ENCODE data around the gene TEKTIP1.

Gene TEKTIP1

GRCh38 chr19:3524078-3524842 is 14.7 kb upstream of the TEKTIP1 start:
- Histone ChIP-seq H3K4me3 (ENCODE audit: low read length in 2 of 2) (no peak overlapping the region), H3K4me2 (ENCODE audit: insufficient read depth, low read length, poor library complexity, severe bottlenecking) (no peak overlapping the region), H2BK120ac (ENCODE audit: low read depth, low read length) (no peak overlapping the region), H3K9me3 (replicated peaks in 1 of 2; ENCODE audit: control insufficient read depth in 2 of 2, insufficient read depth in 1 of 2, low read depth in 1 of 2, low read length in 2 of 2) (no peaks in the 10 kb centered on the region), H3K23ac (ENCODE audit: low read depth, low read length, poor library complexity) (no peak overlapping the region), H3K79me1 (ENCODE audit: low read depth, low read length) (peaks cover 32% of the 10 kb centered on the region), H3K14ac (ENCODE audit: low read length) (no peak overlapping the region), H2AFZ (ENCODE audit: low read length) (no peak overlapping the region), H3K18ac (ENCODE audit: low read length) (no peak overlapping the region), H4K8ac (ENCODE audit: low read depth, low read length) (no peak overlapping the region), H3K36me3 (replicated peaks in 1 of 2; ENCODE audit: control insufficient read depth in 2 of 2, insufficient read depth in 2 of 2, low read length in 2 of 2) (peaks cover 35 to 91% of the 10 kb centered on the region in 2 donors), H3K9ac (ENCODE audit: low read depth, low read length, poor library complexity) (no peak overlapping the region), H3K4ac (ENCODE audit: low read length) (no peak overlapping the region), H2BK12ac (ENCODE audit: low read length) (no peak overlapping the region), H2BK15ac (ENCODE audit: low read length) (no peak overlapping the region), H2BK5ac (ENCODE audit: low read length) (no peak overlapping the region), H3K4me1 (ENCODE audit: control insufficient read depth in 2 of 2, insufficient read depth in 1 of 2, low read depth in 1 of 2, low read length in 2 of 2) (no peaks in the 10 kb centered on the region), H3K27ac (replicated peaks; ENCODE audit: low read length) (no peak overlapping the region), H2AK5ac (ENCODE audit: low read depth, low read length) (no peak overlapping the region), H3K27me3 (ENCODE audit: control insufficient read depth in 3 of 3, insufficient read depth in 3 of 3, low read depth in 1 of 3, low read length in 3 of 3) (peaks cover 0 to 2% (median 0%) of the 10 kb centered on the region in 3 experiments), H4K91ac (ENCODE audit: low read depth, low read length, poor library complexity) (no peak overlapping the region)
- WGBS, 2 donors (ENCODE audit: extremely low coverage in 2 of 2, insufficient read length in 2 of 2, insufficient replicate concordance in 1 of 2): no CpG with 5 or more reads among the region's 33 CpGs
- no peak for DNase-seq (ENCODE audit: low spot score)

DNA sequence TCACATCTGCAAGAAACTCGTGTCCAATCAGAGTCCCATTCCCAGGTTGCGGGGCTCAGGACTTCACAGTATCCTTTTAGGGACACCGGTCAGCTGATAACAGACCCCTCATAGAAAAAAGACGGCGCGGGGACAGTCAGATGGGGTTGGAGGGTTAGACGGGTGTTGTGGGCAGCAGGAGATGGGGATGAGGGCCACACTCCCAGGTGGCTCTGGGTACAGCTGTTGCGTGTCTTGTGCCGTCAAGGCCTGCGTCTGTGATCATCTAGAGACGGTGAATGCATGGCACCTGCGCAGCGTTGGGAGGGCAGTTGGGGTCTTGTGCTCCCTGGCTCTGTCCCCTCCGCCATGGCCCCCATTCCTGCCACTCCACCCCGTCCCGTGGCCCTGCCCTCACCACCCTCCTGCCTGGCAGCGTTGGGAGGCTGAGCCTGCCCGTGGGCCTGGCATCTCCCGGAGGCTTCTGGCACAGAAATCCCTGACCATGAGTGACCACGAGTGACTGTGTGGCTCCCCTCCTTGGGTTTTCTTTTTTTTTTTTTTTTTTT is 14.0 kb upstream of the TEKTIP1 start:
- no peak for DNase-seq (ENCODE audit: low spot score)
- Histone ChIP-seq H3K4me3 (ENCODE audit: low read length in 2 of 2) (no peak overlapping the region), H3K27me3 (ENCODE audit: control insufficient read depth in 3 of 3, insufficient read depth in 3 of 3, low read depth in 1 of 3, low read length in 3 of 3) (peaks cover 0 to 2% (median 0%) of the 10 kb centered on the region in 3 experiments), H3K27ac (replicated peaks; ENCODE audit: low read length) (no peak overlapping the region), H2BK12ac (ENCODE audit: low read length) (no peak overlapping the region), H3K14ac (ENCODE audit: low read length) (no peak overlapping the region), H4K8ac (ENCODE audit: low read depth, low read length) (no peak overlapping the region), H3K9me3 (replicated peaks in 1 of 2; ENCODE audit: control insufficient read depth in 2 of 2, insufficient read depth in 1 of 2, low read depth in 1 of 2, low read length in 2 of 2) (no peaks in the 10 kb centered on the region), H3K36me3 (replicated peaks in 1 of 2; ENCODE audit: control insufficient read depth in 2 of 2, insufficient read depth in 2 of 2, low read length in 2 of 2) (peaks cover 35 to 84% of the 10 kb centered on the region in 2 donors), H2AFZ (ENCODE audit: low read length) (no peak overlapping the region), H3K18ac (ENCODE audit: low read length) (no peak overlapping the region), H3K4ac (ENCODE audit: low read length) (no peak overlapping the region), H3K4me1 (ENCODE audit: control insufficient read depth in 2 of 2, insufficient read depth in 1 of 2, low read depth in 1 of 2, low read length in 2 of 2) (no peaks in the 10 kb centered on the region), H2BK5ac (ENCODE audit: low read length) (peak overlapping the region; percentile 6), H3K4me2 (ENCODE audit: insufficient read depth, low read length, poor library complexity, severe bottlenecking) (no peak overlapping the region), H3K9ac (ENCODE audit: low read depth, low read length, poor library complexity) (no peak overlapping the region), H2BK120ac (ENCODE audit: low read depth, low read length) (no peak overlapping the region), H2BK15ac (ENCODE audit: low read length) (no peak overlapping the region), H3K23ac (ENCODE audit: low read depth, low read length, poor library complexity) (no peak overlapping the region), H2AK5ac (ENCODE audit: low read depth, low read length) (no peak overlapping the region), H3K79me1 (ENCODE audit: low read depth, low read length) (peaks cover 30% of the 10 kb centered on the region), H4K91ac (ENCODE audit: low read depth, low read length, poor library complexity) (no peak overlapping the region)
- no CpG with 5 or more reads among the region's 20 CpGs for WGBS, 2 donors (ENCODE audit: extremely low coverage in 2 of 2, insufficient read length in 2 of 2, insufficient replicate concordance in 1 of 2)

DNA sequence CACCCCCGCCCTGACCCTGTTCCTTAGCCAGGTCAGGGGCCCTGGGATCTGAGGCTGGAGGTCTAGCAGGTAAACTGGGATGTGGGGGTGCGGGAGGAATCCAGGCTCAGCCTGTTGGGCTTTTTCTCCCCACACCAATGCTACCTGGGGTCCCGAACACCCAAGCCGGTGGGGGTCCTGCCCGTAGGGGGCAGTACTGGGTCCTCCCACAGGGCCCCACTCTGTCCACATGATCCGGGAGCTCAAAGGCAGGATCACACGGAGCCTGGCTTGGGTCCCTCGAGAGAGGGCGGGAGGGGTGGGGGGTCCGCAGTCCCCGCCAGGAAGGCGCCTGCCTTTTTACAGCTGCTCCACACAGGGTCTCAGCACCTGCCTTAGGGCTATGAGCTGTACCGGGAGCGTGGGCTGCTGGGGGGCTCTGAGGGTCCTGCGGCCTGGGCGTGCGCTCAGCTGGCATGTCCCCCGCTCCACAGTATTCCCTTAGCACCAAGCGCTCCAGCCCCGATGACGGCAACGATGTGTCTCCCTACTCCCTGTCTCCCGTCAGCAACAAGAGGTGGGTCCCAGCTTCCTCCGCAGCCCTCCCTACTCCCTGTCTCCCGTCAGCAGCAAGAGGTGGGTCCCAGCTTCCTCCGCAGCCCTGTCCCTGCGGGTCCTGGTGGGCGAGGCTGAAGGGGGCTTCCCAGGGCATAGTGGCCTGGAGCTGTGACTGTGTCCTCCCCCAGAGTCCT is 12.3 kb upstream of the TEKTIP1 start:
- H3K27ac ChIP-seq (replicated peaks; ENCODE audit: low read length): no peak overlapping the region
- no peak overlapping the region for H2BK120ac ChIP-seq (ENCODE audit: low read depth, low read length)
- no peak overlapping the region for H3K4me2 ChIP-seq (ENCODE audit: insufficient read depth, low read length, poor library complexity, severe bottlenecking)
- no peak overlapping the region for H4K8ac ChIP-seq (ENCODE audit: low read depth, low read length)
- H2AFZ ChIP-seq (ENCODE audit: low read length): no peak overlapping the region
- no peak overlapping the region for H3K4me3 ChIP-seq (ENCODE audit: low read length in 2 of 2)
- no peak overlapping the region for H2AK5ac ChIP-seq (ENCODE audit: low read depth, low read length)
- H3K18ac ChIP-seq (ENCODE audit: low read length): no peak overlapping the region
- H2BK15ac ChIP-seq (ENCODE audit: low read length): no peak overlapping the region
- no peak overlapping the region for H2BK12ac ChIP-seq (ENCODE audit: low read length)
- no peak overlapping the region for H3K9ac ChIP-seq (ENCODE audit: low read depth, low read length, poor library complexity)
- H3K14ac ChIP-seq (ENCODE audit: low read length): no peak overlapping the region
- H4K91ac ChIP-seq (ENCODE audit: low read depth, low read length, poor library complexity): no peak overlapping the region
- no peaks in the 10 kb centered on the region for H3K9me3 ChIP-seq (replicated peaks in 1 of 2; ENCODE audit: control insufficient read depth in 2 of 2, insufficient read depth in 1 of 2, low read depth in 1 of 2, low read length in 2 of 2)
- H3K23ac ChIP-seq (ENCODE audit: low read depth, low read length, poor library complexity): peak overlapping the region; percentile 1
- no peak overlapping the region for H3K4ac ChIP-seq (ENCODE audit: low read length)
- H3K79me1 ChIP-seq (ENCODE audit: low read depth, low read length): peaks cover 23% of the 10 kb centered on the region
- H3K36me3 ChIP-seq (replicated peaks in 1 of 2; ENCODE audit: control insufficient read depth in 2 of 2, insufficient read depth in 2 of 2, low read length in 2 of 2): peaks cover 42 to 81% of the 10 kb centered on the region in 2 donors
- no peak for DNase-seq (ENCODE audit: low spot score)
- no peaks in the 10 kb centered on the region for H3K4me1 ChIP-seq (ENCODE audit: control insufficient read depth in 2 of 2, insufficient read depth in 1 of 2, low read depth in 1 of 2, low read length in 2 of 2)
- WGBS, 2 donors (ENCODE audit: extremely low coverage in 2 of 2, insufficient read length in 2 of 2, insufficient replicate concordance in 1 of 2): no CpG with 5 or more reads among the region's 28 CpGs
- H2BK5ac ChIP-seq (ENCODE audit: low read length): no peak overlapping the region
- H3K27me3 ChIP-seq (ENCODE audit: control insufficient read depth in 3 of 3, insufficient read depth in 3 of 3, low read depth in 1 of 3, low read length in 3 of 3): peaks cover 0 to 2% (median 0%) of the 10 kb centered on the region in 3 experiments

All from neuronal stem cell (in vitro differentiated cells).